ENCODE results near the gene PLCB1.
"Not testable (repeated sequence)": the region's sequence is repeated elsewhere in the genome, so short reads cannot be mapped to it uniquely, and the experiment has no call there.

PLCB1 gene

GRCh38 chr20:8379125-8379524, 247.1 kb downstream of the PLCB1 start:
- not testable (repeated sequence) for DNase-seq

- no peak for DNase-seq
Observed at GRCh38 chr20:8385247-8385646, 253.2 kb downstream of the PLCB1 start.

- no peak for DNase-seq
Observed at GRCh38 chr20:8386991-8387390, 254.9 kb downstream of the PLCB1 start.

GRCh38 chr20:8388141-8388540, 256.1 kb downstream of the PLCB1 start:
- DNase-seq: no peak

- DNase-seq: no peak
Observed at GRCh38 chr20:8388707-8389106, 256.6 kb downstream of the PLCB1 start.

GRCh38 chr20:8389381-8390036, 257.4 kb downstream of the PLCB1 start:
- no peak for DNase-seq

GRCh38 chr20:8390037-8390433, 258.0 kb downstream of the PLCB1 start:
- no peak for DNase-seq

- no peak for DNase-seq
Observed at GRCh38 chr20:8390500-8390899, 258.4 kb downstream of the PLCB1 start.

GRCh38 chr20:8393381-8393780, 261.3 kb downstream of the PLCB1 start:
- no peak for DNase-seq

GRCh38 chr20:8394308-8394945, 262.4 kb downstream of the PLCB1 start:
- DNase-seq: no peak

GRCh38 chr20:8395956-8396355, 263.9 kb downstream of the PLCB1 start:
- no peak for DNase-seq

- no peak for DNase-seq
Observed at GRCh38 chr20:8398263-8399051, 266.4 kb downstream of the PLCB1 start.

GRCh38 chr20:8399947-8400346, 267.9 kb downstream of the PLCB1 start:
- DNase-seq: no peak

- no peak for DNase-seq
Observed at GRCh38 chr20:8400486-8400885, 268.4 kb downstream of the PLCB1 start.

- no peak for DNase-seq
Observed at GRCh38 chr20:8401556-8401955, 269.5 kb downstream of the PLCB1 start.

GRCh38 chr20:8402798-8403197, 270.7 kb downstream of the PLCB1 start:
- DNase-seq: no peak

GRCh38 chr20:8404912-8405635, 273.0 kb downstream of the PLCB1 start:
- DNase-seq: no peak

GRCh38 chr20:8406391-8406790, 274.3 kb downstream of the PLCB1 start:
- no peak for DNase-seq

- DNase-seq: no peak
Observed at GRCh38 chr20:8408587-8409307, 276.7 kb downstream of the PLCB1 start.

GRCh38 chr20:8413691-8414090, 281.6 kb downstream of the PLCB1 start:
- DNase-seq: no peak

GRCh38 chr20:8414586-8415274, 282.7 kb downstream of the PLCB1 start:
- peak; percentile 37 for DNase-seq

- no peak for DNase-seq
Observed at GRCh38 chr20:8421981-8422380, 289.9 kb downstream of the PLCB1 start.

Measured in DMS79 (cell line).